SK-N-SH treated with all-trans-retinoic acid at 6 μM for 48 hours (cell line): Measurements from ENCODE around the gene RNF113B.

ENCODE experiments used
- ATAC-seq: fragments of 200-7000 bp; cut with Tn5 transposase; 3 replicates; pipeline ENCODE4 v1.9.1; 2020; ENCODE audit warnings: mild to moderate bottlenecking, moderate library complexity
- ESRRG ChIP-seq: fragments of 250-450 bp; sonication (Bioruptor Pico); IDR thresholded peaks from 2 replicates; pipeline ENCODE4 v1.6.1; 2021; ENCODE audit warnings: mild to moderate bottlenecking
- GLIS3 ChIP-seq: fragments of 250-450 bp; sonication (Bioruptor Pico); IDR thresholded peaks from 2 replicates; pipeline ENCODE4 v1.5.0; 2020; ENCODE audit warnings: mild to moderate bottlenecking, moderate library complexity
- ISL1 ChIP-seq: fragments of 250-450 bp; sonication (Bioruptor Pico); IDR thresholded peaks from 2 replicates; pipeline ENCODE4 v2.1.2; 2022; ENCODE audit warnings: mild to moderate bottlenecking, moderate library complexity
- OSR1 ChIP-seq: fragments of 250-450 bp; sonication (Bioruptor Pico); IDR thresholded peaks from 2 replicates; pipeline ENCODE4 v1.8.0; 2022; ENCODE audit warnings: moderate library complexity, mild to moderate bottlenecking, inconsistent platforms
- PPARA ChIP-seq: fragments of 250-450 bp; sonication (Bioruptor Pico); IDR thresholded peaks from 2 replicates; pipeline ENCODE4 v1.5.0; 2020; ENCODE audit warnings: mild to moderate bottlenecking, borderline replicate concordance
- SNAI2 ChIP-seq: fragments of 250-450 bp; sonication (Bioruptor Pico); IDR thresholded peaks from 2 replicates; pipeline ENCODE4 v1.5.0; 2020; ENCODE audit warnings: mild to moderate bottlenecking, moderate library complexity
- TCF4 ChIP-seq: fragments of 250-450 bp; sonication (Bioruptor Pico); IDR thresholded peaks from 2 replicates; pipeline ENCODE4 v1.8.0; 2021; ENCODE audit warnings: mild to moderate bottlenecking, moderate library complexity, borderline replicate concordance
- TOX ChIP-seq: fragments of 250-450 bp; sonication (Bioruptor Pico); IDR thresholded peaks from 2 replicates; pipeline ENCODE4 v1.8.0; 2021; ENCODE audit warnings: mild to moderate bottlenecking, moderate library complexity, borderline replicate concordance
- ZC3H10 ChIP-seq: fragments of 250-450 bp; sonication (Bioruptor Pico); IDR thresholded peaks from 2 replicates; pipeline ENCODE4 v1.5.1; 2021; ENCODE audit warnings: mild to moderate bottlenecking, moderate library complexity
- ZFP3 ChIP-seq: fragments of 250-450 bp; sonication (Bioruptor Pico); IDR thresholded peaks from 2 replicates; pipeline ENCODE4 v1.5.0; 2020; ENCODE audit warnings: mild to moderate bottlenecking, moderate library complexity
- ZFP30 ChIP-seq: fragments of 450-650 bp; formaldehyde crosslinking; IDR thresholded peaks from 2 replicates; pipeline ENCODE4 v1.5.0; 2022; ENCODE audit warnings: mild to moderate bottlenecking, moderate library complexity
- ZNF565 ChIP-seq: fragments of 450-650 bp; formaldehyde crosslinking; conservative IDR thresholded peaks from 2 replicates; pipeline ENCODE4 v1.5.0; 2020; ENCODE audit warnings: low read depth, mild to moderate bottlenecking, moderate library complexity
- ZNF70 ChIP-seq: fragments of 450-650 bp; formaldehyde crosslinking; IDR thresholded peaks from 2 replicates; pipeline ENCODE4 v1.5.0; 2020; ENCODE audit warnings: mild to moderate bottlenecking, moderate library complexity
- ZNF8 ChIP-seq: fragments of 450-650 bp; formaldehyde crosslinking; IDR thresholded peaks from 2 replicates; pipeline ENCODE4 v1.5.0; 2020; ENCODE audit warnings: mild to moderate bottlenecking, moderate library complexity
- TF ChIP-seq, protein P1 (sequence below): fragments of 250-450 bp; sonication (Bioruptor Pico); IDR thresholded peaks from 2 replicates; pipeline ENCODE4 v1.5.1; 2021; ENCODE audit warnings: mild to moderate bottlenecking, moderate library complexity
- TF ChIP-seq, protein P2 (sequence below): fragments of 250-450 bp; sonication (Bioruptor Pico); IDR thresholded peaks from 2 replicates; pipeline ENCODE4 v1.5.0; 2020; ENCODE audit warnings: mild to moderate bottlenecking, moderate library complexity
- TF ChIP-seq, protein P3 (sequence below): fragments of 250-450 bp; sonication (Bioruptor Pico); IDR thresholded peaks from 2 replicates; pipeline ENCODE4 v1.8.0; 2020; ENCODE audit warnings: mild to moderate bottlenecking, moderate library complexity, borderline replicate concordance
- TF ChIP-seq, protein P4 (sequence below): fragments of 250-450 bp; sonication (Bioruptor Pico); IDR thresholded peaks from 2 replicates; pipeline ENCODE4 v1.8.0; 2021; ENCODE audit warnings: low read depth, mild to moderate bottlenecking, moderate library complexity, borderline replicate concordance
- TF ChIP-seq, protein P5 (sequence below): fragments of 250-450 bp; sonication (Bioruptor Pico); IDR thresholded peaks from 2 replicates; pipeline ENCODE4 v1.5.1; 2020; ENCODE audit warnings: low read depth, mild to moderate bottlenecking, moderate library complexity

Gene RNF113B

DNA sequence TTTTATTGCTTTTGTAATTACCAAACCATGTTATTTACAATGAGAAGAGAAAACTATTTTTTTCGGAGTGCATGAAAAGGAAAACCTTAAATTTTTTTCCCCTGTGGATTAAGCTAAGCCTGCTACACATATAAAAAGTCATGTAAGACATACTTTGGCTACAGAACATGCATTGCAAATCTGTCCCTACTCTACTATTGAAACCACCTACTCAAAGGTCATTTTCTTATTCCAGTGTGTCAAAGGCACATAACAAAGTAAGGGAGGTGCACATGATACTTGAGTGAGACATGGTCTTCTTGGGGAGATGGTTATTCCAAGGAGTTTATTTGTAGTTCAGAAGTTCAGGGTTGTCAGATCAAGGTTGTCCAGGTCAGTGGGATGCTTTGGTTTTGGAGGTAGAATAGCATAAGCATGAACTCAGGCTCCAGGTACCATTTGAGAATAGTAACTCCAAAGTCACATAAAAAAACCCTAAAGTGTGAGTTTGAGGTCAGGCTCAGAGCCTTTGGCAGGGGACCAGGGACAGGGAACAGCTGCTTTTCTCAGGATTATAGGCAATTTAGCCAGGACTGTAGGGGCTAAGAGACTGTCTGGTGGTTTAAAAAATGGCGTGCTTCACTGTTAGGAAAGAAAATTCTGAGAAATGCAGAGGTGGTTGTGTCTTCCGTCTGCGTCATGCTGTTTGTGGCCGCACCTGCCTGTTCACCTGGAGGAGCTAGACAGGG, 18.7 kb downstream of the RNF113B start:
- TF ChIP-seq, protein P1, sequence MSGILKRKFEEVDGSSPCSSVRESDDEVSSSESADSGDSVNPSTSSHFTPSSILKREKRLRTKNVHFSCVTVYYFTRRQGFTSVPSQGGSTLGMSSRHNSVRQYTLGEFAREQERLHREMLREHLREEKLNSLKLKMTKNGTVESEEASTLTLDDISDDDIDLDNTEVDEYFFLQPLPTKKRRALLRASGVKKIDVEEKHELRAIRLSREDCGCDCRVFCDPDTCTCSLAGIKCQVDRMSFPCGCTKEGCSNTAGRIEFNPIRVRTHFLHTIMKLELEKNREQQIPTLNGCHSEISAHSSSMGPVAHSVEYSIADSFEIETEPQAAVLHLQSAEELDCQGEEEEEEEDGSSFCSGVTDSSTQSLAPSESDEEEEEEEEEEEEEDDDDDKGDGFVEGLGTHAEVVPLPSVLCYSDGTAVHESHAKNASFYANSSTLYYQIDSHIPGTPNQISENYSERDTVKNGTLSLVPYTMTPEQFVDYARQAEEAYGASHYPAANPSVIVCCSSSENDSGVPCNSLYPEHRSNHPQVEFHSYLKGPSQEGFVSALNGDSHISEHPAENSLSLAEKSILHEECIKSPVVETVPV, result no peak
- TF ChIP-seq, protein P2, sequence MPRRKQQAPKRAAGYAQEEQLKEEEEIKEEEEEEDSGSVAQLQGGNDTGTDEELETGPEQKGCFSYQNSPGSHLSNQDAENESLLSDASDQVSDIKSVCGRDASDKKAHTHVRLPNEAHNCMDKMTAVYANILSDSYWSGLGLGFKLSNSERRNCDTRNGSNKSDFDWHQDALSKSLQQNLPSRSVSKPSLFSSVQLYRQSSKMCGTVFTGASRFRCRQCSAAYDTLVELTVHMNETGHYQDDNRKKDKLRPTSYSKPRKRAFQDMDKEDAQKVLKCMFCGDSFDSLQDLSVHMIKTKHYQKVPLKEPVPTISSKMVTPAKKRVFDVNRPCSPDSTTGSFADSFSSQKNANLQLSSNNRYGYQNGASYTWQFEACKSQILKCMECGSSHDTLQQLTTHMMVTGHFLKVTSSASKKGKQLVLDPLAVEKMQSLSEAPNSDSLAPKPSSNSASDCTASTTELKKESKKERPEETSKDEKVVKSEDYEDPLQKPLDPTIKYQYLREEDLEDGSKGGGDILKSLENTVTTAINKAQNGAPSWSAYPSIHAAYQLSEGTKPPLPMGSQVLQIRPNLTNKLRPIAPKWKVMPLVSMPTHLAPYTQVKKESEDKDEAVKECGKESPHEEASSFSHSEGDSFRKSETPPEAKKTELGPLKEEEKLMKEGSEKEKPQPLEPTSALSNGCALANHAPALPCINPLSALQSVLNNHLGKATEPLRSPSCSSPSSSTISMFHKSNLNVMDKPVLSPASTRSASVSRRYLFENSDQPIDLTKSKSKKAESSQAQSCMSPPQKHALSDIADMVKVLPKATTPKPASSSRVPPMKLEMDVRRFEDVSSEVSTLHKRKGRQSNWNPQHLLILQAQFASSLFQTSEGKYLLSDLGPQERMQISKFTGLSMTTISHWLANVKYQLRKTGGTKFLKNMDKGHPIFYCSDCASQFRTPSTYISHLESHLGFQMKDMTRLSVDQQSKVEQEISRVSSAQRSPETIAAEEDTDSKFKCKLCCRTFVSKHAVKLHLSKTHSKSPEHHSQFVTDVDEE (CRISPR knock-in tag), result no peak
- TF ChIP-seq PPARA (CRISPR knock-in tag) (no peak), TCF4 (CRISPR knock-in tag) (no peak), ISL1 (CRISPR knock-in tag) (no peak), OSR1 (CRISPR knock-in tag) (no peak), GLIS3 (CRISPR knock-in tag) (no peak), ESRRG (CRISPR knock-in tag) (no peak), ZNF565 (CRISPR knock-in tag) (no peak), ZNF70 (CRISPR knock-in tag) (no peak), ZNF8 (CRISPR knock-in tag) (no peak), SNAI2 (CRISPR knock-in tag) (no peak), ZFP3 (CRISPR knock-in tag) (no peak), TOX (CRISPR knock-in tag) (no peak), ZC3H10 (no peak), ZFP30 (no peak)
- TF ChIP-seq, protein P3, sequence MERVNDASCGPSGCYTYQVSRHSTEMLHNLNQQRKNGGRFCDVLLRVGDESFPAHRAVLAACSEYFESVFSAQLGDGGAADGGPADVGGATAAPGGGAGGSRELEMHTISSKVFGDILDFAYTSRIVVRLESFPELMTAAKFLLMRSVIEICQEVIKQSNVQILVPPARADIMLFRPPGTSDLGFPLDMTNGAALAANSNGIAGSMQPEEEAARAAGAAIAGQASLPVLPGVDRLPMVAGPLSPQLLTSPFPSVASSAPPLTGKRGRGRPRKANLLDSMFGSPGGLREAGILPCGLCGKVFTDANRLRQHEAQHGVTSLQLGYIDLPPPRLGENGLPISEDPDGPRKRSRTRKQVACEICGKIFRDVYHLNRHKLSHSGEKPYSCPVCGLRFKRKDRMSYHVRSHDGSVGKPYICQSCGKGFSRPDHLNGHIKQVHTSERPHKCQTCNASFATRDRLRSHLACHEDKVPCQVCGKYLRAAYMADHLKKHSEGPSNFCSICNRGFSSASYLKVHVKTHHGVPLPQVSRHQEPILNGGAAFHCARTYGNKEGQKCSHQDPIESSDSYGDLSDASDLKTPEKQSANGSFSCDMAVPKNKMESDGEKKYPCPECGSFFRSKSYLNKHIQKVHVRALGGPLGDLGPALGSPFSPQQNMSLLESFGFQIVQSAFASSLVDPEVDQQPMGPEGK (CRISPR knock-in tag), result no peak
- TF ChIP-seq, protein P4, sequence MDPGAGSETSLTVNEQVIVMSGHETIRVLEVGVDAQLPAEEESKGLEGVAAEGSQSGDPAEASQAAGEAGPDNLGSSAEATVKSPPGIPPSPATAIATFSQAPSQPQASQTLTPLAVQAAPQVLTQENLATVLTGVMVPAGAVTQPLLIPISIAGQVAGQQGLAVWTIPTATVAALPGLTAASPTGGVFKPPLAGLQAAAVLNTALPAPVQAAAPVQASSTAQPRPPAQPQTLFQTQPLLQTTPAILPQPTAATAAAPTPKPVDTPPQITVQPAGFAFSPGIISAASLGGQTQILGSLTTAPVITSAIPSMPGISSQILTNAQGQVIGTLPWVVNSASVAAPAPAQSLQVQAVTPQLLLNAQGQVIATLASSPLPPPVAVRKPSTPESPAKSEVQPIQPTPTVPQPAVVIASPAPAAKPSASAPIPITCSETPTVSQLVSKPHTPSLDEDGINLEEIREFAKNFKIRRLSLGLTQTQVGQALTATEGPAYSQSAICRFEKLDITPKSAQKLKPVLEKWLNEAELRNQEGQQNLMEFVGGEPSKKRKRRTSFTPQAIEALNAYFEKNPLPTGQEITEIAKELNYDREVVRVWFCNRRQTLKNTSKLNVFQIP, result no peak
- TF ChIP-seq, protein P5, sequence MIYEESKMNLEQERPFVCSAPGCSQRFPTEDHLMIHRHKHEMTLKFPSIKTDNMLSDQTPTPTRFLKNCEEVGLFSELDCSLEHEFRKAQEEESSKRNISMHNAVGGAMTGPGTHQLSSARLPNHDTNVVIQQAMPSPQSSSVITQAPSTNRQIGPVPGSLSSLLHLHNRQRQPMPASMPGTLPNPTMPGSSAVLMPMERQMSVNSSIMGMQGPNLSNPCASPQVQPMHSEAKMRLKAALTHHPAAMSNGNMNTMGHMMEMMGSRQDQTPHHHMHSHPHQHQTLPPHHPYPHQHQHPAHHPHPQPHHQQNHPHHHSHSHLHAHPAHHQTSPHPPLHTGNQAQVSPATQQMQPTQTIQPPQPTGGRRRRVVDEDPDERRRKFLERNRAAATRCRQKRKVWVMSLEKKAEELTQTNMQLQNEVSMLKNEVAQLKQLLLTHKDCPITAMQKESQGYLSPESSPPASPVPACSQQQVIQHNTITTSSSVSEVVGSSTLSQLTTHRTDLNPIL (CRISPR knock-in tag), result no peak

DNA sequence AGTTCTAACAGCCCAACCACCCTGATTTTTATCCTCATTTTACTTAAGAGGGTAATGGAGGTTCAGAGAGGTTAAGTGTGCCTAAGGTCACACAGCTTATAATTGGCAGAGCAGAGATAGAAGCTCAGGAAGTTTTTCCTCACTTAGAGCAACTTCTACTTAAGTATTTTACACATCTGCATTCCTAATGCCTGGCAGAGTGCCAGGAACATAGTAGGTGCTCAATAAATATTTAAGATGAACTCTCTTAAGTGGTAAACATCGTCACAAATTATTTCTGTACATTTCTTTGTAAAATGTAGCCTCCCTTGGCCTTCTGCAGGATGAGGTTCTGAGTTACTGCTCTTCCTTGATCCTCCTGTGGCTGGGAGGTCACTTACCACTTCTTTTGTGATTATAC, 19.5 kb downstream of the RNF113B start:
- TF ChIP-seq ZC3H10, result no peak
- TF ChIP-seq ZFP30, result no peak
- TF ChIP-seq, protein P4, result no peak
- TF ChIP-seq ZNF8 (CRISPR knock-in tag), result no peak
- TF ChIP-seq, protein P1, result no peak
- TF ChIP-seq, all 23 proteins: peak for 0
- no peak for ATAC-seq

More for the DNA sequence above, 18.7 kb downstream of the RNF113B start:
- no peak for ATAC-seq
